ENCODE measurements around the gene PSME3IP1.

Gene PSME3IP1

DNA sequence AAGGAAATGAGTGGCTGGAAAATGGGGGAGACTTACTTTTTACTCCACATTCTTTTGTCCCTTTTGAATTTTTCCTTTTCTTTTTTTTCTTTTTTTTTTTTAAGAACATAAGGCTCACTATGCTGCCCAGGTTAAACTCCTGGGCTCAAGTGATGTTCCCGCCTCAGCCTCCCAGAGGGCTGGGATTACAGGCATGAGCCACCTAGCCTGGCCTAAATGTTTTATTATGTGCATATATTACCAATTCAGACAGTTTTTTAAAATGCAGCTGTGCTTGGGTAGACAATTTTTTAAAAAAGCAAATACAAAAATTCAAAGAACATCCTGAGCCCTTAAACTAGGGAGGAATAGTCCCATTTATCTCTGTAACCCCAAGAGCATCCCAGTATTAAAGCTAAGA is 28.3 kb downstream of the PSME3IP1 start:
- no peak for DNase-seq (ENCODE audit: extremely low read depth, low read depth)
- H3K4me3 ChIP-seq (replicated peaks; ENCODE audit: low read depth, low read length) = no peak overlapping the region
- TF ChIP-seq, protein P1, sequence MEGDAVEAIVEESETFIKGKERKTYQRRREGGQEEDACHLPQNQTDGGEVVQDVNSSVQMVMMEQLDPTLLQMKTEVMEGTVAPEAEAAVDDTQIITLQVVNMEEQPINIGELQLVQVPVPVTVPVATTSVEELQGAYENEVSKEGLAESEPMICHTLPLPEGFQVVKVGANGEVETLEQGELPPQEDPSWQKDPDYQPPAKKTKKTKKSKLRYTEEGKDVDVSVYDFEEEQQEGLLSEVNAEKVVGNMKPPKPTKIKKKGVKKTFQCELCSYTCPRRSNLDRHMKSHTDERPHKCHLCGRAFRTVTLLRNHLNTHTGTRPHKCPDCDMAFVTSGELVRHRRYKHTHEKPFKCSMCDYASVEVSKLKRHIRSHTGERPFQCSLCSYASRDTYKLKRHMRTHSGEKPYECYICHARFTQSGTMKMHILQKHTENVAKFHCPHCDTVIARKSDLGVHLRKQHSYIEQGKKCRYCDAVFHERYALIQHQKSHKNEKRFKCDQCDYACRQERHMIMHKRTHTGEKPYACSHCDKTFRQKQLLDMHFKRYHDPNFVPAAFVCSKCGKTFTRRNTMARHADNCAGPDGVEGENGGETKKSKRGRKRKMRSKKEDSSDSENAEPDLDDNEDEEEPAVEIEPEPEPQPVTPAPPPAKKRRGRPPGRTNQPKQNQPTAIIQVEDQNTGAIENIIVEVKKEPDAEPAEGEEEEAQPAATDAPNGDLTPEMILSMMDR (IDR thresholded peaks at IDR 0.05; ENCODE audit: low read depth, low read length, missing control alignments) = no peak

DNA sequence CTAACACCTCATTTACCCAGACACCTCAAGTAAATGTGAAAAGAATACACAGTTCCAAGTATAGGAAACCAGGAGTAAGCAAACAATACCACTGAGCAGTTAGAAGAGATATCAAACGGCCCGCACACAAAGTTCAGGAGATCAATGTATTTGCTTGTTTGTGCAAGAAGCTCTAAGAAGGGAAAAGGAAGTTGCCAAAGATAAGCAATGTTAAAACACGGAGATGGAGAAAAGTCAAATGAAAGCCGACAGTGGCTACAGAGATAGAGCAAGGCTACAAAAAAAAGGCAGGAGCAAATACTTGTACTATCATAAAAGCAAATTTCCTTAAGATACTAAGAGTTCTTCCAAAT is 29.5 kb downstream of the PSME3IP1 start:
- H3K4me3 ChIP-seq (replicated peaks; ENCODE audit: low read depth, low read length) = no peak overlapping the region
- TF ChIP-seq, protein P1 (IDR thresholded peaks at IDR 0.05; ENCODE audit: low read depth, low read length, missing control alignments) = no peak
- no peak for DNase-seq (ENCODE audit: extremely low read depth, low read depth)

DNA sequence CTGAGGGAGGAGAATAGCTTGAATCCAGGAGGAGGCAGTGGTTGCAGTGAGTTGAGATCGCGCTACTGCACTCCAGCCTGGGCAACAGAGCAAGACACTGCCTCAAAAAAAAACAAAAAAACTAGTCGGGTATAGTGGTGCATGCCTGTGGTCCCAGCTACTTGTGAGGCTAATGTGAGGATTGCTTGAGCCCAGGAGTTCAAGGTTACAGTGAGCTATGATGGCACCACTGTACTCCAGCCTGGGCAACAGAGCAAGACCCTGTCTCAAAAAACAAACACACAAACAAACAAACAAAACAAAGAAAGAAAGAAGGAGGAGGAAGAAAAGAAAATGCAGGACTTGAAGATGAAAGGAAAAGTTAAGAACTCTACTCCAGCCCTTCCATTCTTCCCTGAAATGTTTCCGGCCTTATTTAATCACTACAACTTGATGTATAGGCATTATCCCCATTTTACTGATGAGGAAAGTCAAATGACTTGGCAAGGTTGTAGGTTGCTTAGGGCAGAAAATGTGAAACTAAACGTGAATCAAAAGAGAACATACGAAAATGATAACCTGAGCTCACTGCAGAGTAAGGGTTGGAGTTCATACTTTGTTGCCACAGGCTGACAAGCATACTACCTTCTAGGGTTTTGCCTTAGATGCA is 30.0 kb downstream of the PSME3IP1 start:
- TF ChIP-seq, protein P1 (IDR thresholded peaks at IDR 0.05; ENCODE audit: low read depth, low read length, missing control alignments) = no peak
- no peak for DNase-seq (ENCODE audit: extremely low read depth, low read depth)
- H3K4me3 ChIP-seq (replicated peaks; ENCODE audit: low read depth, low read length) = no peak overlapping the region

DNA sequence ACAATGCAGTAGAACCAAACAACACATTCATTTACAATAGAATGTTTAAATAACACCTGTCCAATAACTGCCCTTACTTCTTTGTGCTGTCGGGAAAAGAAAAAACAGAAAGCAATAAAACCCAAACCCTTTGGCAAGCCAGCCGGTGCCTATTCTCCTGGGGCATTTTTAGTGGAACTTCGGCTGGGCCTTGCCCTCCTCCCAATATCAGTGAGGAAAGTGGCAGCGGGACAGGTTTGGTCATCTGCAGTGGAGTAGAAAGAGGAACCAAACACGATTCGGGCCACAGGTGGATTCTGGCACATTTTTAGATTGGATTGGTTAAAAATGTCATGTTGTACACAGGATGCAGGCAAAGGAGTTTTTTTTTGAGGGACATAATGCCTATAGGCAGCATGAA is 32.0 kb downstream of the PSME3IP1 start:
- DNase-seq (ENCODE audit: extremely low read depth, low read depth) = no peak
- TF ChIP-seq, protein P1 (IDR thresholded peaks at IDR 0.05; ENCODE audit: low read depth, low read length, missing control alignments) = no peak
- no peak overlapping the region for H3K4me3 ChIP-seq (replicated peaks; ENCODE audit: low read depth, low read length)

DNA sequence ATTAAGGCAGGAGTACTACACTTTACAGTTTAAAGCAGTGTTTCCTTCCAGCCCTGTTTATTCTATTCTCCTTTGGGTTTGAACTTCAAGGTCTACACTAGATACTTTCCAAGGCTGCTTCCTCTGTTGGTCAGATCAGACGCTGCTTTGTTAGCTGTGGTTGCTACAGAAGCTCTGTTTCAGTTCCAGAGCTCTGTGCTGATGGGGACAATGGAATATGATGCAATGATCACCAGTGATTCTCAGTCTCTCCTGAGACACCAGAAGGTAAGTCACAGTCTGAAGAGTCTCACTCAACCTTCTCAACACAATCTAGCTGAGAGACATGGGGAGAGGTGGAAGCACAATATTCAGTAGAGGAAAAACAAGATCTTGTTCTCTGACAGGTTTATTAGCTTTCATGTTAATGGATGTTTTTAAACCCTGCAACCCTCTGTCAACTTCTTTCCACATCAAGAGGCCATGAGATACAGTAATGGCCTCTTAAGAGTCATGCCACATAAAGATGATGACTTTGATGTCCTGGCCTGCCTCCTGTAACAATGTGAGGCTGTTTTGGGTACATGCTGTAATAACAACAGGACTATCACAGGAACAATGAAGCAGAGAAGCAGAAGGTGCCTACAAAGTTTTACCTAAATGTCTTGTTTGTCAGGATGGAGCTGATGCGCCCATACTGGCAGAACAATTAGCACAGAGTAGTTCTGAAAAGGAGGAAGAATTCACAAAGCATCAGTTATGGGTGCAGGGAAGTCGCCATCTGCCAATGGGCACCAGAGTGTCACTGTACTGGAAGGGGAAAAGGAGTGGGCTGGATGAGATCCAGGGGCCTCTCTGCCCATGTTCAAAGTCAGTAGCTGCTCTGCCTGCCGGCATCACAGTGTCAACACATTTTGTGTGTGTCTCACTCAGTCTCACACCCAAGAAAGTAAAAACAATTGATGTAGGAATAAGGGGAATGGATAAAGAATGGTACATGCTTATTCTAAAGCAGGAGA is 33.4 kb downstream of the PSME3IP1 start:
- H3K4me3 ChIP-seq (replicated peaks; ENCODE audit: low read depth, low read length) = no peak overlapping the region
- TF ChIP-seq, protein P1 (IDR thresholded peaks at IDR 0.05; ENCODE audit: low read depth, low read length, missing control alignments) = no peak
- no peak for DNase-seq (ENCODE audit: extremely low read depth, low read depth)

DNA sequence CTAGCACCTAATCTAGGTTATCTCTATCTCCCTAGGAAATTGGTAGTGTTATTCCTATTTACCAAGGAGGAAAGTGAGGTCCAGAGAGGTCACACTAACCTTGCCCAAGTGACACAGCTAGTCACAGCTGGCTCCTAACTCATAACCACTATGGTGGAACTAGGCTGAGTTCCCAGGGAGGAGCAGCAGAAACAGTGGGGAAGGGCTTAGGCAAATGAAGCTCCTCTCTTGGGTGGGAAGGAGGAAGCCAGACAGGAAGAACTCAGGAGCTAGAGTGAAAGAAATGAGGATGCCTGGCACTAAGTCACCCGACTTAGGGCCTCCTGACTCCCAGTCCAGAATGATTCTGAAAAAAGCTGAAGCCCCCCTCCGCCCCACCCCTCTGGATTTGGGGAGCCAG is 34.5 kb downstream of the PSME3IP1 start:
- no peak overlapping the region for H3K4me3 ChIP-seq (replicated peaks; ENCODE audit: low read depth, low read length)
- TF ChIP-seq, protein P1 (IDR thresholded peaks at IDR 0.05; ENCODE audit: low read depth, low read length, missing control alignments) = no peak
- no peak for DNase-seq (ENCODE audit: extremely low read depth, low read depth)

All from HFF-Myc (cell line).